Stimulated activated CD8-positive, alpha-beta memory T cell treated with anti-CD3 and anti-CD28 coated beads, Interleukin-15, amount 100 ng/mL, for 24 hours (primary cell): Measurements from ENCODE around the gene ARHGEF11.
"Not testable (repeated sequence)": the region's sequence is repeated elsewhere in the genome, so short reads cannot be mapped to it uniquely, and the experiment has no call there.

Experiments used
- DNase-seq: peaks from one replicate; pipeline ENCODE4 v3.0.0-alpha.2; 2020; ENCODE audit warnings: low read depth

The ARHGEF11 gene

GRCh38 chr1:157045250-157046218 is at the start of gene ARHGEF11:
Gene ARHGEF11 (minus strand): TSS chr1:157045742. CDS start chr1:157044330, 1,412 bp downstream.
- no peak for DNase-seq

GRCh38 chr1:157095091-157095490 is 49.5 kb upstream of the ARHGEF11 start:
- DNase-seq, result no peak

GRCh38 chr1:157092831-157093230 is 47.3 kb upstream of the ARHGEF11 start:
- DNase-seq, result no peak

- no peak for DNase-seq
Measured at GRCh38 chr1:157091668-157092273, 46.2 kb upstream of the ARHGEF11 start.

- no peak for DNase-seq
Measured at GRCh38 chr1:157091186-157091585, 45.6 kb upstream of the ARHGEF11 start.

GRCh38 chr1:157090771-157091170 is 45.2 kb upstream of the ARHGEF11 start:
- DNase-seq, result no peak

GRCh38 chr1:157090196-157090647 is 44.7 kb upstream of the ARHGEF11 start:
- DNase-seq, result peak; percentile 85

- DNase-seq, result no peak
Measured at GRCh38 chr1:157089789-157090188, 44.2 kb upstream of the ARHGEF11 start.

GRCh38 chr1:157088607-157089006 is 43.1 kb upstream of the ARHGEF11 start:
- no peak for DNase-seq

- no peak for DNase-seq
Measured at GRCh38 chr1:157087030-157087429, 41.5 kb upstream of the ARHGEF11 start.

- DNase-seq, result no peak
Measured at GRCh38 chr1:157086299-157086698, 40.8 kb upstream of the ARHGEF11 start.

GRCh38 chr1:157085421-157085820 is 39.9 kb upstream of the ARHGEF11 start:
- no peak for DNase-seq

GRCh38 chr1:157084720-157085119 is 39.2 kb upstream of the ARHGEF11 start:
- DNase-seq, result no peak

- DNase-seq, result no peak
Measured at GRCh38 chr1:157081707-157082106, 36.2 kb upstream of the ARHGEF11 start.

- DNase-seq, result no peak
Measured at GRCh38 chr1:157080714-157081113, 35.2 kb upstream of the ARHGEF11 start.

GRCh38 chr1:157077394-157077793 is 31.9 kb upstream of the ARHGEF11 start:
- no peak for DNase-seq

- no peak for DNase-seq
Measured at GRCh38 chr1:157073944-157074685, 28.6 kb upstream of the ARHGEF11 start.

- DNase-seq, result no peak
Measured at GRCh38 chr1:157069601-157070000, 24.1 kb upstream of the ARHGEF11 start.

- not testable (repeated sequence) for DNase-seq
Measured at GRCh38 chr1:157059241-157059640, 13.7 kb upstream of the ARHGEF11 start.

- no peak for DNase-seq
Measured at GRCh38 chr1:157056269-157056668, 10.7 kb upstream of the ARHGEF11 start.

GRCh38 chr1:157055729-157056128 is 10.2 kb upstream of the ARHGEF11 start:
- DNase-seq, result not testable (repeated sequence)

GRCh38 chr1:157050836-157051235 is 5.3 kb upstream of the ARHGEF11 start:
- no peak for DNase-seq

- no peak for DNase-seq
Measured at GRCh38 chr1:157047062-157047410, 1.5 kb upstream of the ARHGEF11 start.
